ENCODE measurements around the gene SIPA1L2.

Gene SIPA1L2

DNA sequence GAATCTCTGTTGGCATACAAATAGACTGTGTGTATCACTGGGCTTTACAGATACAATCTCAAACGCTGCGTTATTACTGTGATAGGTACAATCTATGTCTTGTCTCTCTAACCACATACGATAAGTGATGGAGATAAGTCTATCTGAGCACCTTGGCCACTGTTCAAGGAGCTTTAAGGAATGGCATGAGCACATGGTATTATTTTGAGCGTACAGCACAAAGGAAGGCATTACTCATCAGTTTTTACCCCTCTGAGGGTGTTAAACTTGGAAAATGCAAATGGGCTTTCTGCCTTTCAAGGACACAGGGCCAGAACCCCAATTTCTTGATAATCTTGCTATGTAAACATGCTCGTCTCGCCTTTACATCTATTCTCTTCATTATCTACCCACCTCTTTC, 11.6 kb upstream of the SIPA1L2 start:
- H3K36me3 ChIP-seq (replicated peaks): no peaks in the 10 kb centered on the region
- peaks cover 6% of the 10 kb centered on the region for H3K27me3 ChIP-seq (replicated peaks)
- no peak overlapping the region for H3K27ac ChIP-seq
- TF ChIP-seq, protein P1, sequence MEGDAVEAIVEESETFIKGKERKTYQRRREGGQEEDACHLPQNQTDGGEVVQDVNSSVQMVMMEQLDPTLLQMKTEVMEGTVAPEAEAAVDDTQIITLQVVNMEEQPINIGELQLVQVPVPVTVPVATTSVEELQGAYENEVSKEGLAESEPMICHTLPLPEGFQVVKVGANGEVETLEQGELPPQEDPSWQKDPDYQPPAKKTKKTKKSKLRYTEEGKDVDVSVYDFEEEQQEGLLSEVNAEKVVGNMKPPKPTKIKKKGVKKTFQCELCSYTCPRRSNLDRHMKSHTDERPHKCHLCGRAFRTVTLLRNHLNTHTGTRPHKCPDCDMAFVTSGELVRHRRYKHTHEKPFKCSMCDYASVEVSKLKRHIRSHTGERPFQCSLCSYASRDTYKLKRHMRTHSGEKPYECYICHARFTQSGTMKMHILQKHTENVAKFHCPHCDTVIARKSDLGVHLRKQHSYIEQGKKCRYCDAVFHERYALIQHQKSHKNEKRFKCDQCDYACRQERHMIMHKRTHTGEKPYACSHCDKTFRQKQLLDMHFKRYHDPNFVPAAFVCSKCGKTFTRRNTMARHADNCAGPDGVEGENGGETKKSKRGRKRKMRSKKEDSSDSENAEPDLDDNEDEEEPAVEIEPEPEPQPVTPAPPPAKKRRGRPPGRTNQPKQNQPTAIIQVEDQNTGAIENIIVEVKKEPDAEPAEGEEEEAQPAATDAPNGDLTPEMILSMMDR (IDR thresholded peaks at IDR 0.05; ENCODE audit: low read depth, low read length, missing control alignments): no peak
- H3K4me3 ChIP-seq (ENCODE audit: low read depth, low read length): no peak overlapping the region
- in situ Hi-C loops (cut with HindIII; ENCODE audit: low pct_ligation_motif_present, low sequenced_read_pairs): no loop called here
- no peak for DNase-seq

GRCh38 chr1:232636799-232637198, 6.9 kb upstream of the SIPA1L2 start:
- no peak for DNase-seq
- in situ Hi-C loops (cut with HindIII; ENCODE audit: low pct_ligation_motif_present, low sequenced_read_pairs): no loop called here
- Histone ChIP-seq H3K27me3 (replicated peaks) (peaks cover 7% of the 10 kb centered on the region), H3K4me3 (ENCODE audit: low read depth, low read length) (no peak overlapping the region), H3K36me3 (replicated peaks) (no peaks in the 10 kb centered on the region), H3K27ac (no peak overlapping the region)
- TF ChIP-seq, protein P1 (IDR thresholded peaks at IDR 0.05; ENCODE audit: low read depth, low read length, missing control alignments): no peak

DNA sequence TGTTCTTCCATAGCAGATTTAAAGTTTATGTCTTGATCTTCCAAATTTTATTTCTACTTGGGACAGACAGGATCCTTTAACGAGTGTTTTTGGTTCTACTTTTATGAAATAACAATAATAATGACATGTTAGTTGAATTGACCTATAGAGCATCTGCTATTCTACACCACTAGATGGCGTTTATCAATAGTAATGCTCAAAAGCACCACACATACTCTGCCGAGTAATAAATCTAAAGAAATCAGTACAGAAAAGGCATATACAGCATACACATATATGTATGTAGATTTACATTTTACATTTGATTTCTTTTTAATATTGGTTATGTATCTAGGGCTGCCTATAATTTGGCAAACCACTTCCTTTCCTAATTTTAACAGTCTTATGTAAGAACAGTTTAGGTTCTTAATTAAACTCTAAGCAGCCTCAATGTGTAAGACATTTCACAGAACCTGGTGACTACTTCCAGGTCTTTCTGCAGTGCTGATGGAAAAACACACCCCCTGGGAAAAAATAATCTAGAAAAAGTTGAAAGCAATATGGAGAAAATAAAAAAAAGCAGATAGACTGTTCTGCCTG, 5.9 kb upstream of the SIPA1L2 start:
- Histone ChIP-seq H3K27me3 (replicated peaks) (peaks cover 7% of the 10 kb centered on the region), H3K36me3 (replicated peaks) (no peaks in the 10 kb centered on the region), H3K27ac (no peak overlapping the region), H3K4me3 (ENCODE audit: low read depth, low read length) (no peak overlapping the region)
- in situ Hi-C loops (cut with HindIII; ENCODE audit: low pct_ligation_motif_present, low sequenced_read_pairs): no loop called here
- TF ChIP-seq, protein P1 (IDR thresholded peaks at IDR 0.05; ENCODE audit: low read depth, low read length, missing control alignments): peak; percentile 53
- no peak for DNase-seq

DNA sequence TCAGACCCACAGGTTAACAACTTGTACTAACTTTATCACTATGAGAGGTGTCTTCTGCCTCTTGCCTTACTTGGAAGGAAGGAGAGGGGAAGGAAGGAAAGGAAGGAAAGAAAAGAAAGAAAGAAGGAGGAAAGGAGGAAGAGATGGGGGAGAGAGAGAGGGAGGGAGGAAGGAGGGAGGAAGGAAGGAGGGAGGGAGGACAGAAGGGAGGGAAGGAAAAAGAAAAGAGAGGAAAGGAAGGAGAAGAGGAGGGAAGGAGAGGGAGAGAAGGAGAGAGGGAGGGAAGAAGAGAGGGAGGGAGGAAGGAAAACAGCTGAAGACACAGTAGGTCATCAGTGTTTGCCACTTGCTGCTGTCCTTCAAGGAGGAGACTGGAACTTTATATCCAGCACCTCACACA, 5.3 kb upstream of the SIPA1L2 start:
- in situ Hi-C loops (cut with HindIII; ENCODE audit: low pct_ligation_motif_present, low sequenced_read_pairs): no loop called here
- Histone ChIP-seq H3K27ac (no peak overlapping the region), H3K36me3 (replicated peaks) (no peaks in the 10 kb centered on the region), H3K4me3 (ENCODE audit: low read depth, low read length) (no peak overlapping the region), H3K27me3 (replicated peaks) (peaks cover 7% of the 10 kb centered on the region)
- DNase-seq: no peak
- TF ChIP-seq, protein P1 (IDR thresholded peaks at IDR 0.05; ENCODE audit: low read depth, low read length, missing control alignments): no peak

- no peaks in the 10 kb centered on the region for H3K36me3 ChIP-seq (replicated peaks)
- H3K4me3 ChIP-seq (ENCODE audit: low read depth, low read length): no peak overlapping the region
- TF ChIP-seq, protein P1 (IDR thresholded peaks at IDR 0.05; ENCODE audit: low read depth, low read length, missing control alignments): no peak
- H3K27me3 ChIP-seq (replicated peaks): peaks cover 7% of the 10 kb centered on the region
- in situ Hi-C loops (cut with HindIII; ENCODE audit: low pct_ligation_motif_present, low sequenced_read_pairs): no loop called here
- H3K27ac ChIP-seq: no peak overlapping the region
- no peak for DNase-seq
Measured at GRCh38 chr1:232634096-232634495, 4.2 kb upstream of the SIPA1L2 start.

DNA sequence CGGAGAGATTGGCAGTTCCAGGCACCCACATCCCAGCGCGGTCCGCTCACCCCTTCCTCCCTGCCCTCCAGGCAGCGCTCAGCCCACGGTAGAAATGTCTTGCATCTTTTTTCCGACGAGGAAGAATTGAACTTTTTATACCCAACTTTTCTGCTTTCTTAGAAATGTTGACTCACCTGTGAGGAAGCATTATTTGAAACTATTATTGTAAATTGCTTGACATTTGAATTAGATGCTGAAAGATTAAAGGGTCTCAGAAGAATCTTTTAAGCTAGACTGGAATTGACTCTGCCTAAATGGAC, 912 bp upstream of the SIPA1L2 start:
- in situ Hi-C loops (cut with HindIII; ENCODE audit: low pct_ligation_motif_present, low sequenced_read_pairs): no loop called here
- Histone ChIP-seq H3K4me3 (ENCODE audit: low read depth, low read length) (peak overlapping the region; percentile 66), H3K27ac (no peak overlapping the region), H3K27me3 (replicated peaks) (no peaks in the 10 kb centered on the region), H3K36me3 (replicated peaks) (no peaks in the 10 kb centered on the region)
- DNase-seq: no peak
- TF ChIP-seq, protein P1 (IDR thresholded peaks at IDR 0.05; ENCODE audit: low read depth, low read length, missing control alignments): no peak
